ENCODE results near the gene ADGRL1.

Gene ADGRL1

GRCh38 chr19:14138576-14139265, 67.2 kb downstream of the ADGRL1 start:
- DNase-seq (ENCODE audit: low spot score) = no peak

- peak; percentile 99 for DNase-seq (ENCODE audit: low spot score)
Measured at GRCh38 chr19:14136509-14137281, 69.3 kb downstream of the ADGRL1 start, which contains the start of gene ASF1B. Gene ASF1B (minus strand): TSS chr19:14136589. CDS start chr19:14136456, 133 bp downstream.

DNA sequence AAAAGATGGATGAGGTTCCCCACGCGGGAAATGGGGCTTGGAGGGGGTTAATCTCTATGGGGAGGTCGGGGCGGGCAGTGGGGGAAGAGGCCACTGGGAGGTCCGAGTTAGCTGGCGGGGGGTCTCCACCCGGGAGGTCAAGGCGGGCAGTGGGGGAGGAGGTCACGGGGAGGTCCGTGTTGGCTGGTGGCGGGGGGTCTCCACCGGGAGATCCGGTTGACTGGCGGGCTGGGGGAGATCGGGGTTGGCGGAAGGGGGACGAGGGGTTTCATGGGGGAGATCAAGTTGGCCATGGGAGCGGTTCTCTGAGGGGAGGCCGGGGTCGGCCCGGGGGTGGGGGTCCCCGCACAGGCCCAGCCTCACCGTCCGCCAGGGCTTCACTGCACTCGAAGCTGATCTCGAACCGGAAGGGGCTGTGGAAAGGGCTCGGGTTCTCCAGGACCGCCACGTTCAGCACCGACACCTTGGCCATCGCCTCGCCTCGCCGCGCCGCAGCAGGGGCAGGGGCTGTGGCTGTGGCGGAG, 69.9 kb downstream of the ADGRL1 start:
- no peak for DNase-seq (ENCODE audit: low spot score)

DNA sequence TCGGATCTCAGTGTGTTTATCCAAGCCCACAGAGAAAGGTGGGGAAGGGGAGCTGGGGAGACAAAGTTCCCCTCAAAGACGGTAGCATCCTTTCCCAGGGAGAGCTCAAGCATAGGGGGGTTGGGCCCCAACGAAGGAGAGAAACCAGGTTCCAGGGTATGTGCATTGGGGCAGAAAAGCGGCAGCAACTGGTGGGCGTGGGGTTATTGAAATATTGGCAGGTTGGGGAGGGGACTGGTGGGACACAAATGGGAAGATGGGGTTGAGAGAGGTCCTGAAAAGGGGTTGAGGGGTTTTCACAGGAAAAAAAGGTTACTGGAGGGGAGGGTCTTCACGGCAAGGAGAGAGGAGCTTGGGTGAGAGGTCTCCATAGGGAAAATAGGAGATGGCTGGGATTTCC, 70.6 kb downstream of the ADGRL1 start:
- no peak for DNase-seq (ENCODE audit: low spot score)

DNA sequence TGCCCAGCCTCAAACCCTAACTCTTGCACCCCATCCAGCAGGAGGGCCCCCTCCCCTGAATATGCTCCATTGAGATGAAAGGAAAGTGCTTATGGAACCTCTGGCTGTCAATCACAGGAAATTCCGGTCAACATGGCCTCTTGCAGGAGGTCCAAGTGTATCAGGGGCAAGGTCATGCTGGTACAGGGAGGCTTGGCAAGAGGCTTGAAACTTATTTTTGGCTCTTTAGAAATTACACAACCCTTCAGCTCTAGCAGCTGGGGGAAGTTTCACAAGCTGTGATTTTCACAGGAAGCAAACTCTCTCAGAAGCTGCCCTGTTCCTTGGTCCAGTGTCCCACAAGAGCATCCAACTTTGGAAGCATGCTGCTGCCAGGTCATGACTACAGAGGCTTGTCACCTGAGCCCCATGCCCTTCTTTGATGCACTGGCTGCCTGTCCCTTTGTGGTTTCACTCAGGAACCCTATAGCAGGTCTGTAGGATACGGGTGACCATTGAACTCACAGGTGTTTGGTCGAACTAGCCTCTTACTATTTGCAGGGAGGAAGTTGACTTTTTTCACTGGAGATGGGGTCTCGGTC, 78.0 kb downstream of the ADGRL1 start:
- DNase-seq (ENCODE audit: low spot score) = no peak

DNA sequence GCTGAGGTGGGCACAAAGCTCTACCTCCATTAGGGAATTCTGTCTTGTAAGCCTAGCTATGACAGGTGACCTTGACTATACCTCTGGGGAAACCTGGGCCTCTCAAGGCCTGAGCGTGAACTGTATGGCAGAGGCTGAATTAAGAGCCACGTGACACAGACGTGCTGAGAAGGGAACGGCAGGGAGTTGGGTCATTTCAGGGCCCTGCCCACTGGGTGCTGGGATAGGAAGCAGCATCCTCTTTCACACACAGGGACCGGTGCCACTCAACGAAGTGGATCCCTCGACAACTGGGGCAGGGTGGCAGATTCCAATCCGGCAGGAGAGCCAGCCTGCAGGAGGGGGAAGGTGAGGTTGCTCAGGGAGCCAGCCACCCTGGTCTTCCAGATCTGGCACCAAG, 78.8 kb downstream of the ADGRL1 start:
- no peak for DNase-seq (ENCODE audit: low spot score)

- no peak for DNase-seq (ENCODE audit: low spot score)
Measured at GRCh38 chr19:14122924-14123323, 83.0 kb downstream of the ADGRL1 start.

- DNase-seq (ENCODE audit: low spot score) = no peak
Measured at GRCh38 chr19:14120497-14120780, 85.5 kb downstream of the ADGRL1 start.

DNA sequence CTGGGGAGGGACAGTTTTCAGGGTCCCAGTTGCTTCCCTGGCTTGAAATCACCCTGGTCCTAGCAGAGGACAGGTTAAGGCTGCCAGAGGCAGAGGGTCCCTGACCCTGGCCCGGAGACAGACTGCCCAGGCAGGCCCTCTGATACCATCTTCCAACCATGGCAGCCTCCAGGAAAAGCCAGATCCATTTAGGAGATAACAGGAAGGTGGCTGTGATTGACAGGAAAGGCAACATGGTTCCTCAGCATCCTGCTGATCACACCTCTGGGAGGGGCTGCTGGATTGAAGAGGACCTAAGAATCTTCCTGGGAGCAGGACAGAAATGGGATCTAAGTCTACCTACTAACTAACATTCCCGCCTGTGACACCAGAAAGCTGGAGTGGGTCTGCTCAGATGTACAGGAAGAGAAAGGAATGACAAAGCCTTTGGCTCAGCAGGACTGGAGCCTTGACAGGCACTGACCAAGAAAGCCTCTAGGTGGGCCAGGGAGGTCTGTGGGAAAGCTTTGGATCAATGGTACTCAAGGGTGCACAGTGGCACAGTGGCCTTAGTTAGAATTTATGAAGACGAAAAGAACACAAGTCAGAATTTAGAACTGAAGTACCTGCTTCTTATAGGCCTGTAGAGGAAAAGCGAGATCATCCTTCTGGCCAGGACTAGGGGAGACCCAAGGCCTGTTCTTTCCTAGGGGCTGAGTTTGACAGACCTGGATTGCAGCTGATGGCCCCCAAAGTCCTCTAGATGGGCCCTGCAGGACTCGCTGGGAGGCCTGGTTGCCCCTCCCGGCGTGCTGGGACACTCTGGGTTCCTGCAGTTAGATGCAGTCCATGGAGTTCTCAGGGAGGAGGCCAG, 86.1 kb downstream of the ADGRL1 start:
- DNase-seq (ENCODE audit: low spot score) = no peak

GRCh38 chr19:14119146-14119545, 86.8 kb downstream of the ADGRL1 start:
- DNase-seq (ENCODE audit: low spot score) = no peak

DNA sequence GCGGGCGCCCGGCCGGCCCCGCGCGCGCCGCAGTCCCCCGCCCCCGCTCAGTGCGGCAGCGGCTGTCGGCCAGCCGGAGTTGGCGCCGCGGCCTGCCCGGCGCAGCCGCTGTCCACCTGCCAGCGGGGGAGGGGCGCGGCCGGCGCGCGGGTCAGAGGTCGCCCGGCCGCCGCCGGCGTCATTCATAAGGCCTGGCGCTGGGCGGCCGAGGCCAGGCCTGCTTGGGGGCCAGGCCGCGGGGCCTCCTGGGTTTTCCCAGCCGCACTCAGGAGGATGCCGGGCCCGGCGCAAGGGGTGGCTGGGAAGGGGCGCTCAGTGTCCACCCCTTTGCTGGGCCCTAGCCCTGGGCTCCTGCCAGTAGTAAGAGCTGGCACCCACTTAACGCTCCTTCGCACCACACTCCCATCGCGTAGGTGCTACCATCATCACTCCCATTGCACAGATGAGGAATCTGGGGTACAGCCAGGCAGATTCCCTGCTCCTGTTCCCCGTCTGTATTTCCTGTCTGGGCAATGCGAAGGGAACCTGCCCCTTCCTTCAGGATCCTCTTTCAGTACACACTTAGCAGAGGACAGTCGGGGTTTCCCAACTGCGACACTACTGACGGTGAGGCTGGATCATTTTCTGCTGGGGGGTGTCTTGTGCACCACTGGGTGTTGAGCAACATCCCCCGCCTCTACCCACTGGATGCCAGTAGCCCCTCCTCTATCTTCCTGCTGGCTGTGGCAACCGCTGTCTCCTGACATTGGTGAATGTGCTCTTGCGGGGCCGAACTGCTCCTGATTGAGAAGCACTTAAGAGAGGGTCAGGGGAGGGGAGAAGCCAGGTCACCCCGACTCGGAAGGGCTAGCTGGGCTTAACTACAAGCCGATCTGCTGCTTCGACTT, 87.6 kb downstream of the ADGRL1 start:
- no peak for DNase-seq (ENCODE audit: low spot score)

GRCh38 chr19:14117668-14118164, 88.3 kb downstream of the ADGRL1 start, which contains the start of gene PRKACA:
Gene PRKACA (minus strand): TSS chr19:14117762. CDS start chr19:14117547, 215 bp downstream.
- peak; percentile 98 for DNase-seq (ENCODE audit: low spot score)

DNA sequence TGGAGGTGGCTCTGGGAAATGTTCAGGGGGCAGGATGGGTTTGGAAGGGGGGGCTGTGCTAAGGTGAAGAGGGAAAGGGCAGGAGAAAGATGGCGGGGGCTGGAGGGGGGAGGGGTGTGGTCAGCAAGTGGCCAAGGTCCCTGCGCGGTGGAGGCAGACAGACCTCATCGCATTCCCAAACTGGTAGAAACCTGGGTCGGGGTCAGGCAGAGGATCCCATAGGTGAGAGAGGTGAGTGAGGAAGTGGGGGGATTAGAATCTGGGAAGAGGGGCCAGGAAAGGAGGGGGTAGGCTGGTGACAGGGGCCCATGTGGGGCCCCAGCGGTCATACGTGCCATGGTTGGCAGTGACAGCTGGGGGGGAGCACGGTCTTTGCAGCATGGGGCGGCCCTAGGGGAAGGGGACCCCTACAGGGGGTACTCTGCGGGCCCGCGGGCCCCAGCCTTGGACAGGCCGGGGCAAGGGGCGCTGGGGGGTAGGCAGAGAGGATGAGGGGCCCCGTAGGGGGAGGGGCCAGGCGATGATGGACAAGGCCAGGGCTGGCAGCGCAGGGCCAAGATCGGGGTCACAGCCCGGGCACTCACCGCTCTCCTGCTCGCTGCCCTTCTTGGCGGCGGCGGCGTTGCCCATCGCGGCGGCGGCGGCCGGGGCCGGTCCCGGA, 88.9 kb downstream of the ADGRL1 start:
- no peak for DNase-seq (ENCODE audit: low spot score)

- DNase-seq (ENCODE audit: low spot score) = no peak
Measured at GRCh38 chr19:14116525-14116917, 89.4 kb downstream of the ADGRL1 start.

DNA sequence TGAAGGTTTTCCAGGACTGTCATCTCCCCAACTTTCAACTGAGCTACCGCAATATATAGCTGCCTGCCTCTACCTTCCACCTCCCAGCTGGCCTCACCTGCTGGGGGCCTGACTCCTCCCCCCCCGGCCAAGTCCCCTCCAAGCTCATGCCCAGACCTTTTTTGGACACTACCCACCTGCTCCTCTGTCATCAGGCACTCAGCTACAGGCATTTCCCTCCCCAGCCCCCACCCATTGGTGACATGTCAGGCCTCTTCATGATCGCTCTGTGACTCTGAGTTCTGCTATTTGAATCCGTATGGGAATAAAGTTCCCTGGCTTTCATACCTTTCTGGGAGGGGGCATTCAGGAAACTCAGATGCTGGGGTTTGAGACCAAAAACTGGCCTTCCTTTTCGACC, 90.2 kb downstream of the ADGRL1 start:
- DNase-seq (ENCODE audit: low spot score) = no peak

GRCh38 chr19:14114854-14115253, 91.1 kb downstream of the ADGRL1 start:
- peak; percentile 55 for DNase-seq (ENCODE audit: low spot score)

DNA sequence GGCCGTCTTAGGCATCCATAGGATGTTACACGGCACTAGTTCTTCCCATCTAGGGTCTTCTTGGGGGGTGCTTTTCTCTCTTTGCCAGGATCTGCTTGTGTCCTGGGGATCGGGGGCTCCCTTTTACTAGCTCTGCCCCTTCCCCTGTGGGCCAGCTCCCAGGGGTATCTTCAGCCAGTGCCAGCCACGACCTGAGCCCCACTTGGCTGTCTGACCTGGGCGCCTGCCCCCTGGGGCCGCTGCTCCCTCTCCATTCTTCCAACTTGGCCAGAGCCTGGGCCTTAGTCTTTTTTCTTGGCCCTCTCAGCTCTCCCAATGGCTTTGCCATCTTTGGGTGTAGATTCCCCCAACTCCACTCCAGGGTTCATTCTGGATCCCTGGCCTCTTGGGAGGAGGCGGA, 91.5 kb downstream of the ADGRL1 start:
- no peak for DNase-seq (ENCODE audit: low spot score)

- DNase-seq (ENCODE audit: low spot score) = peak; percentile 69
Measured at GRCh38 chr19:14113762-14114414, 92.1 kb downstream of the ADGRL1 start.

DNA sequence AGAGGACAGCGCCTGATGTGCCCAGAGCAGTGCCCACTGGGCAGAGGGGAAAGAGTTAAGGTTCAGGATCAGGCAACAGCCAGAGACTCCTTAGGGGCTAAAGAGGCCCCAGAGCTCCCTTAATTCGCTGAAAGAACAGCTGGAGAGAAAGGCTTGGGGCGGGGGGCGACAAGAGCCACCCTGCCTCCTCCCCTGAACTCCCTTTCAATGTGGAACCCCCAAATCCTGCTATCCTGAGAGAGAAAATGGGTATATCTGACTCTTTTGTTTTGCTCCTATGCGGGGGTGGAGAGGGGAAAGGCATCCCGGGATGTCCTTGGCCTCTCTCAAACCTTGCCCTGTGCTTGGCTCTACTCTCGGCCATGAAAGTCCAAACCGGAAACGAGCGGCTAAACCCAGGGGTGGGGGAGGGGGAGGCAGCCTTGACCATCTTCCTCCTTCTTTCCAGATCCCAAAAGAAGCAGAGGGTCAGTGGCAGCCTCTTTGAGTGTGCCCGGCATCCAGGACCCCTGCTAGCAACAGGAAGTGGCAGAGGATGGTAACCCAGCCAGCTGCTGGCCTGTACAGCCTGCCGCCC, 93.1 kb downstream of the ADGRL1 start:
- DNase-seq (ENCODE audit: low spot score) = no peak
